Measurements from ENCODE around the gene RTTN. TPM values are rescaled to one million over a fixed set of nuclear protein-coding genes. Genes with fewer than 3 reads are reported as not detected.

RTTN gene
- total and polyA plus RNA-seq, 2 experiments from 2014 or later, result 7.2 to 31.0 TPM

- TF ChIP-seq EZH2phosphoT487 (IDR thresholded peaks at IDR 0.05; ENCODE audit: unreplicated experiment) (no peak), CTCF (conservative IDR thresholded peaks at IDR 0.05; ENCODE audit: low read depth in 2 of 2) (no peak), ZNF331 (CRISPR knock-in tag; IDR thresholded peaks at IDR 0.05; ENCODE audit: low read depth) (no peak), JUNB (IDR thresholded peaks at IDR 0.05; ENCODE audit: unreplicated experiment) (no peak), CREB1 (CRISPR knock-in tag; IDR thresholded peaks at IDR 0.05; ENCODE audit: low read depth) (no peak)
These were observed 223.5 kb downstream of the RTTN start (continued) for GRCh38 chr18:69981948-69982347.

GRCh38 chr18:69980982-69981804 is 224.3 kb downstream of the RTTN start:
- H3K27ac Mint-ChIP-seq, result peak overlapping the region; percentile 26; the same call in 1 of the 2 replicates
- no peaks in the 10 kb centered on the region for H3K79me2 ChIP-seq (replicated peaks; ENCODE audit: insufficient read depth)
- peaks cover 15% of the 10 kb centered on the region for H3K4me1 ChIP-seq (ENCODE audit: insufficient read depth)
- no peaks in the 10 kb centered on the region for H4K20me1 ChIP-seq (replicated peaks; ENCODE audit: insufficient read depth)
- H3K27me3 ChIP-seq (ENCODE audit: insufficient read depth), result no peaks in the 10 kb centered on the region
- H3K36me3 Mint-ChIP-seq (ENCODE audit: low read depth), result peaks cover 16% of the 10 kb centered on the region
- H3K4me3 ChIP-seq, result no peak overlapping the region
- H3F3A ChIP-seq (replicated peaks; ENCODE audit: low read depth), result no peaks in the 10 kb centered on the region
- no peak overlapping the region for H3K27ac ChIP-seq (ENCODE audit: low read depth)
- H3K9me2 ChIP-seq (ENCODE audit: insufficient read depth), result peaks cover 13% of the 10 kb centered on the region; the same call in 1 of the 2 replicates
- no peak overlapping the region for H2AFZ ChIP-seq
- peaks cover 2% of the 10 kb centered on the region for H3K27me3 Mint-ChIP-seq (ENCODE audit: insufficient read depth, low read depth, poor library complexity)
- H3K36me3 ChIP-seq (ENCODE audit: insufficient read depth), result no peaks in the 10 kb centered on the region
- ATAC-seq, result no peak
- peaks cover 22% of the 10 kb centered on the region for H3K4me1 Mint-ChIP-seq
- no peak overlapping the region for H3K4me2 ChIP-seq
- DNase-seq (ENCODE audit: low spot score), result no peak
- no peak overlapping the region for H3K4me3 Mint-ChIP-seq
- peaks cover 12% of the 10 kb centered on the region; the same call in 2 of the 3 replicates for H3K9me3 Mint-ChIP-seq
- TF ChIP-seq ZNF331 (CRISPR knock-in tag; IDR thresholded peaks at IDR 0.05; ENCODE audit: low read depth) (no peak), ZNF462 (CRISPR knock-in tag; IDR thresholded peaks at IDR 0.05) (no peak), ETS1 (IDR thresholded peaks at IDR 0.05) (no peak), EZH2 (IDR thresholded peaks at IDR 0.05; ENCODE audit: low read depth, unreplicated experiment) (no peak), EZH2phosphoT487 (IDR thresholded peaks at IDR 0.05; ENCODE audit: unreplicated experiment) (no peak), CTCF (conservative IDR thresholded peaks at IDR 0.05; ENCODE audit: low read depth in 2 of 2) (no peak), STAT1 (IDR thresholded peaks at IDR 0.05; ENCODE audit: unreplicated experiment) (no peak), ZNF114 (CRISPR knock-in tag; IDR thresholded peaks at IDR 0.05) (no peak)

Data from GM23338 (cell line).